Smooth muscle cell (in vitro differentiated cells): Measurements from ENCODE around the gene CRYBA1. TPM values are rescaled to one million over a fixed set of nuclear protein-coding genes. Genes with fewer than 3 reads are reported as not detected.

Source experiments
- DNase-seq: peaks from one replicate; lab custom pipeline; 2025; ENCODE audit not compliant: unreplicated experiment; lab: John Stamatoyannopoulos, UW
- H2AFZ ChIP-seq: fragments of 200-600 bp; sonication (generic); 2 replicates; pipeline ENCODE4 v1.6.0; 2016; ENCODE audit warnings: antibody characterized with exemption, low read depth, mild to moderate bottlenecking
- H3F3A ChIP-seq: fragments of 200-600 bp; sonication (generic); 2 replicates; pipeline ENCODE4 v1.6.0; 2017; ENCODE audit warnings: antibody characterized with exemption, low read depth
- H3K27ac ChIP-seq: fragments of 200-600 bp; sonication (generic); 2 replicates; pipeline ENCODE4 v1.5.1; 2016; ENCODE audit warnings: low read depth, mild to moderate bottlenecking
- H3K27me3 ChIP-seq: fragments of 200-600 bp; sonication (generic); 2 replicates; pipeline ENCODE4 v1.6.1; 2016; ENCODE audit warnings: low read depth, mild to moderate bottlenecking
- H3K36me3 ChIP-seq: fragments of 200-600 bp; sonication (generic); 2 replicates; pipeline ENCODE4 v1.5.1; 2016; ENCODE audit warnings: low read depth
- H3K4me1 ChIP-seq: fragments of 200-600 bp; sonication (generic); 2 replicates; pipeline ENCODE4 v1.5.1; 2016; ENCODE audit warnings: low read depth
- H3K4me2 ChIP-seq: fragments of 200-600 bp; sonication (generic); 2 replicates; pipeline ENCODE4 v1.6.0; 2016; ENCODE audit warnings: mild to moderate bottlenecking
- H3K4me3 ChIP-seq: fragments of 200-600 bp; sonication (generic); 2 replicates; pipeline ENCODE4 v1.5.1; 2016; ENCODE audit warnings: mild to moderate bottlenecking
- H3K79me2 ChIP-seq: fragments of 200-600 bp; sonication (generic); 2 replicates; pipeline ENCODE4 v1.6.0; 2016; ENCODE audit warnings: low read depth, mild to moderate bottlenecking
- H3K9ac ChIP-seq: fragments of 200-600 bp; sonication (generic); 2 replicates; pipeline ENCODE4 v1.6.0; 2016; ENCODE audit warnings: low read depth
- H3K9me3 ChIP-seq: fragments of 200-600 bp; sonication (generic); replicated peaks from 2 replicates; pipeline ENCODE4 v1.5.1; 2016; ENCODE audit warnings: low read depth
- H4K20me1 ChIP-seq: fragments of 200-600 bp; sonication (generic); 2 replicates; pipeline ENCODE4 v1.6.0; 2016; ENCODE audit warnings: low read depth
- CTCF ChIP-seq: fragments of 200-600 bp; sonication (generic); IDR thresholded peaks from 2 replicates; pipeline ENCODE4 v1.5.1; 2017; ENCODE audit warnings: borderline replicate concordance, mild to moderate bottlenecking, antibody characterized with exemption; ENCODE audit not compliant: insufficient read depth, poor library complexity, severe bottlenecking
- WGBS: methylation state at CpG from one replicate; pipeline ENCODE4 v1.1.7; 2016; ENCODE audit warnings: low lambda C conversion rate; 5-methylcytosine and 5-hydroxymethylcytosine counted together
- polyA plus RNA-seq: library from polyadenylated mRNA; unstranded; fragments of >200 nt; fragmentation: Nextera tagmentation; extraction: Ambion mirVana; gene quantifications from 2 replicates; pipeline ENCODE4 v1.2.1, GENCODE V29; 2016
- total RNA-seq: library from RNA; depleted of rRNA; stranded (reverse); fragments of >200 nt; gene quantifications from 2 replicates; pipeline ENCODE4 v1.2.3, GENCODE V29; 2014

CRYBA1 gene
- total and polyA plus RNA-seq, 2 experiments from 2014 or later = not detected

- Histone ChIP-seq H3K9ac (no peak overlapping the region), H3K36me3 (peaks cover 5% of the 10 kb centered on the region), H3K27me3 (no peaks in the 10 kb centered on the region), H3K79me2 (peaks cover 100% of the 10 kb centered on the region), H4K20me1 (peaks cover 100% of the 10 kb centered on the region), H3F3A (no peaks in the 10 kb centered on the region), H3K4me1 (no peaks in the 10 kb centered on the region), H3K4me3 (no peak overlapping the region), H3K4me2 (no peak overlapping the region), H3K27ac (no peak overlapping the region), H2AFZ (no peak overlapping the region), H3K9me3 (peaks cover 2% of the 10 kb centered on the region)
- WGBS = 99% methylated on average over 5 of the region's 5 CpGs
- no peak for TF ChIP-seq CTCF
- DNase-seq = no peak
Measured at GRCh38 chr17:29279397-29280070, 32.9 kb downstream of the CRYBA1 start.

- no peak for TF ChIP-seq CTCF
- Histone ChIP-seq H3K4me3 (no peak overlapping the region), H3K4me1 (no peaks in the 10 kb centered on the region), H2AFZ (no peak overlapping the region), H3K27ac (no peak overlapping the region), H3F3A (peaks cover under 1% of the 10 kb centered on the region), H3K9me3 (peaks cover 2% of the 10 kb centered on the region), H3K4me2 (no peak overlapping the region), H4K20me1 (peaks cover 100% of the 10 kb centered on the region), H3K27me3 (no peaks in the 10 kb centered on the region), H3K36me3 (peaks cover 18% of the 10 kb centered on the region), H3K9ac (no peak overlapping the region), H3K79me2 (peaks cover 100% of the 10 kb centered on the region)
- 90% methylated on average over 5 of the region's 5 CpGs for WGBS
- DNase-seq = no peak
Measured at GRCh38 chr17:29283496-29283895, 36.8 kb downstream of the CRYBA1 start.

- DNase-seq = no peak
- Histone ChIP-seq H3K4me1 (no peaks in the 10 kb centered on the region), H3K9ac (no peak overlapping the region), H3K27ac (no peak overlapping the region), H3K36me3 (peaks cover 20% of the 10 kb centered on the region), H3K4me2 (no peak overlapping the region), H4K20me1 (peaks cover 100% of the 10 kb centered on the region), H2AFZ (no peak overlapping the region), H3K9me3 (peaks cover under 1% of the 10 kb centered on the region), H3K27me3 (no peaks in the 10 kb centered on the region), H3K79me2 (peaks cover 100% of the 10 kb centered on the region), H3F3A (peaks cover 3% of the 10 kb centered on the region), H3K4me3 (no peak overlapping the region)
- 81% methylated on average over 2 of the region's 2 CpGs for WGBS
- no peak for TF ChIP-seq CTCF
Measured at GRCh38 chr17:29283961-29284360, 37.3 kb downstream of the CRYBA1 start.

- WGBS = 93% methylated on average over 9 of the region's 9 CpGs
Measured at GRCh38 chr17:29289852-29290251, 43.2 kb downstream of the CRYBA1 start.

More at GRCh38 chr17:29289852-29290251, 43.2 kb downstream of the CRYBA1 start:
- Histone ChIP-seq H4K20me1 (peaks cover 80% of the 10 kb centered on the region), H3K27ac (no peak overlapping the region), H3K79me2 (peaks cover 84% of the 10 kb centered on the region), H3K36me3 (peaks cover 15% of the 10 kb centered on the region), H3F3A (peaks cover 9% of the 10 kb centered on the region), H2AFZ (no peak overlapping the region), H3K4me2 (peak overlapping the region; percentile 86), H3K9ac (no peak overlapping the region), H3K4me3 (peak overlapping the region; percentile 84), H3K27me3 (no peaks in the 10 kb centered on the region), H3K9me3 (no peaks in the 10 kb centered on the region), H3K4me1 (peaks cover 14% of the 10 kb centered on the region)
- TF ChIP-seq CTCF = no peak
- no peak for DNase-seq
